GM12873 (cell line): ENCODE measurements around the gene NAA30.

Source experiments
- TF ChIP-seq, protein P1 (sequence below): IDR thresholded peaks from 2 replicates; pipeline ENCODE4 v1.5.1; 2012; ENCODE audit warnings: low read depth, mild to moderate bottlenecking, moderate library complexity, low read length, control low read depth; ENCODE audit not compliant: insufficient read depth; ENCODE audit errors: missing control alignments

The NAA30 gene

GRCh38 chr14:57388067-57388466 lies 2.3 kb upstream of the NAA30 start:
- TF ChIP-seq, protein P1, sequence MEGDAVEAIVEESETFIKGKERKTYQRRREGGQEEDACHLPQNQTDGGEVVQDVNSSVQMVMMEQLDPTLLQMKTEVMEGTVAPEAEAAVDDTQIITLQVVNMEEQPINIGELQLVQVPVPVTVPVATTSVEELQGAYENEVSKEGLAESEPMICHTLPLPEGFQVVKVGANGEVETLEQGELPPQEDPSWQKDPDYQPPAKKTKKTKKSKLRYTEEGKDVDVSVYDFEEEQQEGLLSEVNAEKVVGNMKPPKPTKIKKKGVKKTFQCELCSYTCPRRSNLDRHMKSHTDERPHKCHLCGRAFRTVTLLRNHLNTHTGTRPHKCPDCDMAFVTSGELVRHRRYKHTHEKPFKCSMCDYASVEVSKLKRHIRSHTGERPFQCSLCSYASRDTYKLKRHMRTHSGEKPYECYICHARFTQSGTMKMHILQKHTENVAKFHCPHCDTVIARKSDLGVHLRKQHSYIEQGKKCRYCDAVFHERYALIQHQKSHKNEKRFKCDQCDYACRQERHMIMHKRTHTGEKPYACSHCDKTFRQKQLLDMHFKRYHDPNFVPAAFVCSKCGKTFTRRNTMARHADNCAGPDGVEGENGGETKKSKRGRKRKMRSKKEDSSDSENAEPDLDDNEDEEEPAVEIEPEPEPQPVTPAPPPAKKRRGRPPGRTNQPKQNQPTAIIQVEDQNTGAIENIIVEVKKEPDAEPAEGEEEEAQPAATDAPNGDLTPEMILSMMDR = no peak

- TF ChIP-seq, protein P1 = no peak
These were observed 745 bp upstream of the NAA30 start for GRCh38 chr14:57389646-57390036.

DNA sequence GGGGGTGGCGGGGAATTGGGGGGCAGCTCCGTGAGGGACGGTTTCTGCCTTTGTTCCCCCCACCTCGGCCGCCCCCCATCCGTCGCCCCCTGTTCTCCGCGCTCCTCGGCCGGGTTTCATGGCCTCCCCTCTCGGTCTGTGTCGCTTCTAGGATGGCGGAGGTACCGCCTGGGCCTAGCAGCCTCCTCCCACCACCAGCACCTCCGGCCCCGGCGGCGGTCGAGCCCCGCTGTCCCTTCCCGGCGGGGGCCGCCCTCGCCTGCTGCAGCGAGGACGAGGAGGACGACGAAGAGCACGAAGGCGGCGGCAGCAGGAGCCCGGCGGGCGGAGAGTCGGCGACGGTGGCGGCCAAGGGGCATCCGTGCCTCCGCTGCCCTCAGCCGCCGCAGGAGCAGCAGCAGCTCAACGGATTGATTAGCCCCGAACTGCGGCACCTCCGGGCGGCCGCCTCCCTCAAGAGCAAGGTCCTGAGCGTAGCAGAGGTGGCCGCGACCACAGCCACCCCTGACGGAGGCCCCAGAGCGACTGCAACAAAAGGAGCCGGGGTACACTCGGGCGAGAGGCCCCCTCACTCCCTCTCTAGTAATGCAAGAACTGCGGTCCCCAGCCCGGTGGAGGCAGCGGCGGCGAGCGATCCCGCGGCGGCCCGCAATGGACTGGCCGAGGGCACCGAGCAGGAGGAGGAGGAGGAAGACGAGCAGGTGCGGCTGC lies 575 bp downstream of the NAA30 start:
- TF ChIP-seq, protein P1 = no peak

DNA sequence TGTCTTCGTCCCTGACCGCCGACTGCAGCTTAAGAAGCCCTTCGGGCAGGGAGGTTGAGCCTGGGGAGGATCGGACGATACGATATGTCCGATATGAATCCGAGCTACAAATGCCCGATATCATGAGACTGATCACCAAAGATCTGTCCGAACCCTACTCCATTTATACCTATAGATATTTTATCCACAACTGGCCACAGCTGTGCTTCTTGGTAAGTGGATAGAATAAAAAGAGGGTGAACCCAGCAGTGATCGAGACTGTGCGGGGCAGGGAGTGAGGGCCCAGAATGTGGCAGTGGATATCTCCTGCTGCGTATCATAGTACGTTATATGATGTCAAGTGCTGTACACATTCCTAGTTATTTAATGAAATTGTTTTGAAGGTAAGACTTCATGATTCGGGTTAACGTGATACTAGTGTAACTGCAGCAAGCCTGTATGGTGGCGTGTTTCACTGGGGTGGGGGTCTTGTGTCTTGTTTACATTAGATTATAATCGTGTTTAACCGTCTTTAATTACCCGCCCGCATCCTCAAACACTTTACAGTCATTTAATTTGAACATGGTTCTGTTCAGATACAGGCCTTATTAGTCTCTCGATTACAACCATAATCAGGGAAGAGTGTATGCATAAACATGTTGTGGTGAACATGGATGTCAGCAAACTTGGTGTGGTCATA lies 1.3 kb downstream of the NAA30 start:
- TF ChIP-seq, protein P1 = no peak

- TF ChIP-seq, protein P1 = no peak
These were observed 2.4 kb downstream of the NAA30 start for GRCh38 chr14:57392830-57393229.

DNA sequence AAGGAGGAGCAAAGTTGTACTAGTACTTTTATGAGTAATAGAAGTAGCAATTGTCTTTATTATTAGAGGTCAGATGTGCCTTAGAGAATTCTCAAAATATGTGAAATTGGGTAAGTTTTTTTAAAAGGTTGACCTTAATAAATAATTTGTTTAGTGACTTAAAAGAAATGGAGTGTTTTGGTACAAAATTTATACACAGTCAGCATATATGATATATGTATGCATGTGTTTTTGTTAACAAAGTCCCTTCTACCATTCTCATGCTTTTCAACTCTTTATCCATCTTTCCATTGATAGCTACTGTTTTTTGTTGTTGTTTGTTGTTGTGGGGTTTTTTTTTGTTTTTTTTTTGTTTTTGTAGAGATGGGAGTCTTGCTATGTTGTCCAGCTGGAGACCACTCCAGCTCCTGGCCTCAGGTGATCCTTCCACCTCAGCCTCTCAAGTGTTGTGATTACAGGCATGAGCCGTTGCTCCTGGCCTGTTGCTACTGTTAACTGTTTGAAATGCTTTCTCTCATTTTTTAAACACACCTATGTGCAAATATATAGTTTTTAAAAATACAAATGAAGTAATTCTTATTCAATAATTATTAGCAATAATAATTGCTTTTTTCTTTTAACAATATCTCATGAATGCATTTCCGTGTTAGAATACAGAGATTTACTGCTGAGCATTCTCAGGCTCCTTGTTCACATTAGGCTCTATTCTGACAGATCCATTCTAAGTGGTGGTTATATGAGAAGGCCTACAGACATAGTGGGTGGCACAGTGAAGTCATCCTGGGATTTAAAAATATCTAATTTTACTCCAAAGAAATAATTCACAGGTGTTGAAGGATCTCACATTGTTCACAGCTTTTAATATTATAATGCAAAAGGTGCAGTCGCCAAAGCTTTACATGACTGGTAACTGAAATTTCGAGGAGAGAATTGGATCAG lies 10.4 kb downstream of the NAA30 start:
- TF ChIP-seq, protein P1 = no peak

- TF ChIP-seq, protein P1 = no peak
These were observed 11.1 kb downstream of the NAA30 start for GRCh38 chr14:57401501-57401900.
